BE2C (cell line): ENCODE results near the gene CCDC30.

ENCODE experiments used
- DNase-seq: peaks from one replicate; pipeline ENCODE4 v3.0.0-alpha.2; 2020
- H3K27me3 ChIP-seq: fragments of 250-450 bp; sonication (Bioruptor Pico); 2 replicates; pipeline ENCODE4 v1.5.1; 2020; ENCODE audit warnings: mild to moderate bottlenecking
- H3K36me3 ChIP-seq: fragments of 250-450 bp; sonication (Bioruptor Pico); 2 replicates; pipeline ENCODE4 v1.5.1; 2020; ENCODE audit warnings: mild to moderate bottlenecking
- H3K4me1 ChIP-seq: fragments of 250-450 bp; sonication (Bioruptor Pico); 2 replicates; pipeline ENCODE4 v1.5.1; 2020
- H3K4me3 ChIP-seq: 2 replicates; pipeline ENCODE4 v1.5.1; 2011; ENCODE audit warnings: low read depth, low read length
- H3K9me3 ChIP-seq: fragments of 250-450 bp; sonication (Bioruptor Pico); 2 replicates; pipeline ENCODE4 v1.5.1; 2020
- TF ChIP-seq, protein P1 (sequence below): IDR thresholded peaks from 2 replicates; pipeline ENCODE4 v1.5.1; 2012; ENCODE audit warnings: mild to moderate bottlenecking, low read depth, low read length

CCDC30 gene

DNA sequence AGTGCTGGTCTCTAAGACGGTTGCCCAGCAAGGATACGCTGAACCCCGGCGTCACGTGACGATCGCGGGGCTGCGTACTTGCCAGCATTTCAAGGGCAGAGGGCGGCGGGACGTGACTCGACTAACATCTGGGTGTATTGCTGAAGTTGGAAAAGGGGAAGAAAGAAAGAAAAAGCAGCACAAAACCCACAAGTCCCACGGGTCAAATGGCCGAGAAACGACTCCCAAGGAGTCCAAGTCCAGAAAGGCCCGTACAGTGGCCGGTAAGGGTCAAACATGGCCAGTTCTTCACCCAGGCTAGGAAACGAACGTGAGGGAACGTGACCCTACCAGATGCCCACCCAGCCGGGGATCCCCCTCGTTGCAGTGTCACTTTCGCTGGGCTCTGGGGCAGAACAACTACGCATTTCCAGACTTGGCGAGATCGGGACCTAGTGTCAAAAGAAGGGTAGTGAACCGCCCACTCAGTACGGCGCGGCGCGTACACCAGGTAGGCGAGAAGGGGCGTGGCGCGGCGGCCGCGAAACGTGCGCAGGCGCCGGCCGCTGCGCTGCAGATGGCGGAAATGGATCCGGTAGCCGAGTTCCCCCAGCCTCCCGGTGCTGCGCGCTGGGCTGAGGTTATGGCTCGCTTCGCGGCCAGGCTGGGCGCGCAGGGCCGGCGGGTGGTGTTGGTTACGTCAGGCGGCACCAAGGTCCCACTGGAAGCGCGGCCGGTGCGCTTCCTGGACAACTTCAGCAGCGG is 6.9 kb upstream of the CCDC30 start, which contains the start of the genes PPCS and ZMYND12:
PPCS (plus strand) TSS at position 534 of the 744 bp plus-strand sequence; CDS start at position 557, 23 bp downstream.
ZMYND12 (minus strand) TSS at position 13 of the 744 bp plus-strand sequence. CDS start 25 bp downstream, outside the sequence.
- no peaks in the 10 kb centered on the region for H3K36me3 ChIP-seq
- no peaks in the 10 kb centered on the region for H3K4me1 ChIP-seq
- TF ChIP-seq, protein P1, sequence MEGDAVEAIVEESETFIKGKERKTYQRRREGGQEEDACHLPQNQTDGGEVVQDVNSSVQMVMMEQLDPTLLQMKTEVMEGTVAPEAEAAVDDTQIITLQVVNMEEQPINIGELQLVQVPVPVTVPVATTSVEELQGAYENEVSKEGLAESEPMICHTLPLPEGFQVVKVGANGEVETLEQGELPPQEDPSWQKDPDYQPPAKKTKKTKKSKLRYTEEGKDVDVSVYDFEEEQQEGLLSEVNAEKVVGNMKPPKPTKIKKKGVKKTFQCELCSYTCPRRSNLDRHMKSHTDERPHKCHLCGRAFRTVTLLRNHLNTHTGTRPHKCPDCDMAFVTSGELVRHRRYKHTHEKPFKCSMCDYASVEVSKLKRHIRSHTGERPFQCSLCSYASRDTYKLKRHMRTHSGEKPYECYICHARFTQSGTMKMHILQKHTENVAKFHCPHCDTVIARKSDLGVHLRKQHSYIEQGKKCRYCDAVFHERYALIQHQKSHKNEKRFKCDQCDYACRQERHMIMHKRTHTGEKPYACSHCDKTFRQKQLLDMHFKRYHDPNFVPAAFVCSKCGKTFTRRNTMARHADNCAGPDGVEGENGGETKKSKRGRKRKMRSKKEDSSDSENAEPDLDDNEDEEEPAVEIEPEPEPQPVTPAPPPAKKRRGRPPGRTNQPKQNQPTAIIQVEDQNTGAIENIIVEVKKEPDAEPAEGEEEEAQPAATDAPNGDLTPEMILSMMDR = no peak
- peak; percentile 67 for DNase-seq
- H3K4me3 ChIP-seq = peak within 1 kb of the TSS; percentile 78
- H3K9me3 ChIP-seq = no peaks in the 10 kb centered on the region
- H3K27me3 ChIP-seq = no peaks in the 10 kb centered on the region

DNA sequence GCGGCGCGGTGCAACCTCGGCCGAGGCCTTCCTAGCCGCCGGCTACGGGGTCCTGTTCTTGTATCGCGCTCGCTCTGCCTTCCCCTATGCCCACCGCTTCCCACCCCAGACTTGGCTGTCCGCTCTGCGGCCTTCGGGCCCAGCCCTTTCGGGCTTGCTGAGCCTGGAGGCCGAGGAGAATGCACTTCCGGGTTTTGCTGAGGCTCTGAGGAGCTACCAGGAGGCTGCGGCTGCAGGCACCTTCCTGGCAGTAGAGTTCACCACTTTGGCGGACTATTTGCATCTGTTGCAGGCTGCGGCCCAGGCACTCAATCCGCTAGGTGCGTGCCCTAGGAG is 6.4 kb upstream of the CCDC30 start:
- Histone ChIP-seq H3K4me1 (no peaks in the 10 kb centered on the region), H3K9me3 (no peaks in the 10 kb centered on the region), H3K36me3 (no peaks in the 10 kb centered on the region), H3K27me3 (no peaks in the 10 kb centered on the region), H3K4me3 (peak overlapping the region; percentile 78)
- TF ChIP-seq, protein P1 = no peak
- no peak for DNase-seq

DNA sequence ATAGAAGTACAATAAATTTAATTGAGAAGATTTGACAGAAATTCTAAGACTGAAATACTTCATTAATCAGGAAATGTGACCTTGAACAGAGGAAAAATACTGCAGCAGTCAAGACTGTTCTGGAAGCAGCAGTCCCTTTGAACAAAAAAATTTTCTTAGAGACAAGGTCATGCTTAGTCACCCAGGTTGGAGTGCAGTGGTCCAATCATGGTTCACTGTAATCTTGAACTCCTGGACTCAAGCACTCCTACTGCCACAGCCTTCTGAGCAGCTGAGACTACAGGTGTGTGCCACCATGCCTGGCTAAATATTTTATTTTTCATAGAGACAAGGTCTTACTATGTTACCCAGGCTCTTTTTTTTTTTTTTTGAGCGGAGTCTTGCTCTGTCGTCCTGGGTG is 1.9 kb upstream of the CCDC30 start:
- TF ChIP-seq, protein P1 = no peak
- H3K9me3 ChIP-seq = no peaks in the 10 kb centered on the region
- DNase-seq = no peak
- no peak overlapping the region for H3K4me3 ChIP-seq
- no peaks in the 10 kb centered on the region; the same call in 1 of the 2 replicates for H3K27me3 ChIP-seq
- no peaks in the 10 kb centered on the region for H3K36me3 ChIP-seq
- no peaks in the 10 kb centered on the region for H3K4me1 ChIP-seq

- no peaks in the 10 kb centered on the region for H3K4me1 ChIP-seq
- no peak for DNase-seq
- no peaks in the 10 kb centered on the region for H3K36me3 ChIP-seq
- no peaks in the 10 kb centered on the region for H3K9me3 ChIP-seq
- TF ChIP-seq, protein P1 = no peak
- H3K4me3 ChIP-seq = no peak overlapping the region
- no peaks in the 10 kb centered on the region; the same call in 1 of the 2 replicates for H3K27me3 ChIP-seq
These were observed 835 bp downstream of the CCDC30 start for GRCh38 chr1:42463921-42464320.

DNA sequence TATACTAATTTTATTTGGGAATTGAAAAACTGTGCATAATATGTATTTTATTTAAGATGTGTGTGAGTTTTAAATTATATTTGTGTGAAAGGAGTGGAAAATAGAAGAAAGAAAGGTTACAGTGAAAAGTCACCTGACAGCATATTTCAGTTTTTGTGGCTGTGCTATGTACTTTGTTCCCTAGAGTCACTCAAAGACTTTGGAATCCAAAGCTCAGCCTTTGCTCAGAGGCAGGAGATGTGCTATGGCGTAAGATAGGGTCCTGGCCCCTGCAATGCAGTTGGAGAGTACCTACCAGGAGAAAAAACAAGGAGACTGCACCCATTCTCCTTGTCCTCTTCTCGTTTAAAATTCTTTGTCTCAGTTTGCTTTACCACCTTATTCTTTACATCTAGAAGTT is 2.9 kb downstream of the CCDC30 start:
- no peaks in the 10 kb centered on the region for H3K4me1 ChIP-seq
- H3K9me3 ChIP-seq = no peaks in the 10 kb centered on the region
- DNase-seq = no peak
- no peaks in the 10 kb centered on the region; the same call in 1 of the 2 replicates for H3K27me3 ChIP-seq
- TF ChIP-seq, protein P1 = no peak
- no peak overlapping the region for H3K4me3 ChIP-seq
- no peaks in the 10 kb centered on the region for H3K36me3 ChIP-seq

- no peaks in the 10 kb centered on the region for H3K9me3 ChIP-seq
- H3K36me3 ChIP-seq = no peaks in the 10 kb centered on the region
- no peak for DNase-seq
- no peaks in the 10 kb centered on the region for H3K4me1 ChIP-seq
- TF ChIP-seq, protein P1 = no peak
- no peaks in the 10 kb centered on the region for H3K27me3 ChIP-seq
- H3K4me3 ChIP-seq = no peak overlapping the region
These were observed 6.6 kb downstream of the CCDC30 start for GRCh38 chr1:42469727-42470126.
